Measurements from ENCODE around the gene GGCX. TPM values are rescaled to one million over a fixed set of nuclear protein-coding genes. Genes with fewer than 3 reads are reported as not detected.
A peak's percentile ranks its signal among the peaks of the same experiment; 100 is the strongest.
"Not testable (repeated sequence)": the region's sequence is repeated elsewhere in the genome, so short reads cannot be mapped to it uniquely, and the experiment has no call there.

Gene GGCX
- total and polyA plus RNA-seq, 7 donors: 19.0 to 35.6 (median 22.3) TPM

DNA sequence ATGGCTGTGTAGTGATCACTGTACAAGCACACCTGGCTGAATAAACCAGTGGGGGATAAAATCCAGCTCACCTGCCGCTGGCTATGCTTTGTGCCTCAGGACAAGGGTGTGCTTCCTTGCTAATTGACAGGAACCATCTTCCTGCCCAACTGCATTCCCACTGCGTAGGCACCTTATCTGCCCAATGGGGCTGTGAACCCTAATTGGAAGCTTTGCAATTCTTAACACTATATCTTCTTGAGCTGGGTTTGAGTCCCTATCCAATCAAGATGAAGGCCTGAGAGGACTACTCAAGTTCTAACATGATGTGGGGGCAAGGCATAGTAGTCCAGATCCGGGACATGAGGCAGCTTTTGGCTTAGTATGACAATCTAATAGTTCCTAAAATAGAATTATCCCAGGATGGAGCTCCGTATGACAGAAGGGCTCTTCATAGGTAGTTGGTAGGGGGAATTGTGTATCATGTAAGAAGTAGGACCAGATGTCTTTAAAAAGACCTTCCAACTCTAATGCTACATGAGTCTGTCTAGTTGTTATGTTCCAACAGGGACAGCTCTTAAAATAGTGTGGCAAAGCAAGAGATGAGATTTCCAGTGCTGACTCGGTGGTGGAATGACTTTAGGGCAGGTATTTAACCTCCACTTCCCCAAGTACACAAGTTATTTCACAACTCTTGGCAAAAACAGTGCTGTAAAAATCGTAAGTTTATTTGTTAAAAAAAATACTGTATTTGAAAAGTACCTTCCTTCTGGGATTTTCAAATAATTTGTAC lies 43.5 kb upstream of the GGCX start:
- ATAC-seq: peak; percentile 31 to 56 (median 38)
- DNase-seq: no peak
- Histone ChIP-seq H3K27ac (peak overlapping the region; percentile 89), H3K27me3 (ENCODE audit: insufficient read depth in 3 of 3, low read length in 2 of 3) (no peaks in the 10 kb centered on the region), H3K4me3 (peak overlapping the region; percentile 74), H3K9me3 (no peaks in the 10 kb centered on the region), H3K4me1 (peaks cover 74% of the 10 kb centered on the region), H3K36me3 (ENCODE audit: insufficient read depth in 1 of 2, low read depth in 1 of 2) (peaks cover 0 to 36% of the 10 kb centered on the region in 2 donors)
- 24 to 33% (median 24%) methylated on average over 6 of the region's 6 CpGs for WGBS, 3 donors
- intact Hi-C loops (cut with DNase I): no loop called here
- TF ChIP-seq CTCF (IDR thresholded peaks at IDR 0.05): no peak

DNA sequence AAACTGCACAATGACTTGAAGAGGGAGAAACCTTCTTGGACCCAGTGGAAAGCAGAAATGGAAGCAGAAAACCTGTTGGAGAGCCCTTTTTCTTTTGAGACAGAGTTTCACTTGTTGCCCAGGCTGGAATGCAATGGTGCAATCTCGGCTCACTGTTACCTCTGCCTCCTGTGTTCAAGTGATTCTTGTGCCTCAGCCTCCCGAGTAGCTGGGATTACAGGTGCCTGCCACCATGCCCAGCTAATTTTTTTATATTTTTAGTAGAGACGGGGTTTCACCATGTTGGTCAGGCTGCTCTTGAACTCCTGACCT lies 42.8 kb upstream of the GGCX start:
- 29 to 44% (median 37%) methylated on average over 3 of the region's 3 CpGs for WGBS, 3 donors
- H3K4me3 ChIP-seq: peak overlapping the region; percentile 74
- H3K27me3 ChIP-seq (ENCODE audit: insufficient read depth in 3 of 3, low read length in 2 of 3); intact Hi-C loops (cut with DNase I); ATAC-seq; DNase-seq; H3K9me3 ChIP-seq: not testable (repeated sequence)
- H3K27ac ChIP-seq: peak overlapping the region; percentile 89
- peaks cover 71% of the 10 kb centered on the region for H3K4me1 ChIP-seq
- H3K36me3 ChIP-seq (ENCODE audit: insufficient read depth in 1 of 2, low read depth in 1 of 2): peaks cover 0 to 36% of the 10 kb centered on the region in 2 donors

- DNase-seq (peak; percentile 98), ATAC-seq (peak; percentile 80 to 90 (median 88))
- Histone ChIP-seq H3K27ac (peak within 1 kb of the TSS; percentile 89), H3K4me3 (peak within 1 kb of the TSS; percentile 74), H3K36me3 (ENCODE audit: insufficient read depth in 1 of 2, low read depth in 1 of 2) (peaks cover 0 to 41% of the 10 kb centered on the region in 2 donors), H3K9me3 (no peaks in the 10 kb centered on the region), H3K4me1 (peaks cover 57% of the 10 kb centered on the region), H3K27me3 (ENCODE audit: insufficient read depth in 3 of 3, low read length in 2 of 3) (no peaks in the 10 kb centered on the region)
- 0 to 1% (median 1%) methylated on average over 59 to 73 of the region's 73 CpGs for WGBS, 3 donors
- TF ChIP-seq CTCF (IDR thresholded peaks at IDR 0.05): peak; percentile 48
- intact Hi-C loops (cut with DNase I): no loop called here
Observed at GRCh38 chr2:85602476-85603234, 41.4 kb upstream of the GGCX start, which contains the start of gene TMEM150A. Gene TMEM150A, minus strand, starts transcription at chr2:85602698. Its CDS starts 750 bp downstream, at chr2:85601948.

GRCh38 chr2:85601771-85602475 lies 40.6 kb upstream of the GGCX start:
- peak; percentile 84 to 90 for DNase-seq
- WGBS, 3 donors: 1 to 5% (median 3%) methylated on average over 26 to 36 of the region's 36 CpGs
- ATAC-seq: peak; percentile 58 to 74 (median 63)
- intact Hi-C loops (cut with DNase I): loop anchor here in 1 of 2 donors (2.0 kb wide), 1 partner anchor 13 kb away; no protein-coding TSS in a partner anchor
- Histone ChIP-seq H3K36me3 (ENCODE audit: insufficient read depth in 1 of 2, low read depth in 1 of 2) (peaks cover 1 to 48% of the 10 kb centered on the region in 2 donors), H3K4me1 (peaks cover 56% of the 10 kb centered on the region), H3K27me3 (ENCODE audit: insufficient read depth in 3 of 3, low read length in 2 of 3) (no peaks in the 10 kb centered on the region), H3K27ac (peak overlapping the region; percentile 89), H3K9me3 (no peaks in the 10 kb centered on the region), H3K4me3 (peak overlapping the region; percentile 74)
- no peak for TF ChIP-seq CTCF (IDR thresholded peaks at IDR 0.05)
